ENCODE data around the gene ST7.

Gene ST7

GRCh38 chr7:116979430-116979829 is 26.1 kb downstream of the ST7 start:
- DNase-seq = no peak

GRCh38 chr7:116980354-116980753 is 27.1 kb downstream of the ST7 start:
- no peak for DNase-seq

GRCh38 chr7:116981939-116982338 is 28.6 kb downstream of the ST7 start:
- no peak for DNase-seq

- DNase-seq = no peak
These were observed 31.2 kb downstream of the ST7 start for GRCh38 chr7:116984511-116984910.

- peak; percentile 37 for DNase-seq
These were observed 31.6 kb downstream of the ST7 start for GRCh38 chr7:116984917-116985316.

GRCh38 chr7:116985575-116985974 is 32.3 kb downstream of the ST7 start:
- no peak for DNase-seq

GRCh38 chr7:116986611-116987565 is 33.6 kb downstream of the ST7 start:
- DNase-seq = no peak

- DNase-seq = peak; percentile 7
These were observed 35.2 kb downstream of the ST7 start for GRCh38 chr7:116988363-116988989.

GRCh38 chr7:116990056-116990455 is 36.8 kb downstream of the ST7 start:
- no peak for DNase-seq

GRCh38 chr7:116991233-116991632 is 37.9 kb downstream of the ST7 start:
- DNase-seq = no peak

GRCh38 chr7:116994611-116995010 is 41.3 kb downstream of the ST7 start:
- no peak for DNase-seq

- DNase-seq = no peak
These were observed 44.7 kb downstream of the ST7 start for GRCh38 chr7:116997972-116998371.

- no peak for DNase-seq
These were observed 45.4 kb downstream of the ST7 start for GRCh38 chr7:116998567-116999175.

GRCh38 chr7:116999311-116999710 is 46.0 kb downstream of the ST7 start:
- DNase-seq = no peak

- DNase-seq = peak; percentile 33
These were observed 48.0 kb downstream of the ST7 start for GRCh38 chr7:117001283-117001682.

- DNase-seq = no peak
These were observed 51.6 kb downstream of the ST7 start for GRCh38 chr7:117004899-117005298.

GRCh38 chr7:117005449-117005848 is 52.1 kb downstream of the ST7 start:
- DNase-seq = no peak

- DNase-seq = no peak
These were observed 53.8 kb downstream of the ST7 start for GRCh38 chr7:117006907-117007684.

- DNase-seq = no peak
These were observed 55.0 kb downstream of the ST7 start for GRCh38 chr7:117008118-117008885.

GRCh38 chr7:117008886-117009531 is 55.7 kb downstream of the ST7 start:
- no peak for DNase-seq

GRCh38 chr7:117009705-117010361 is 56.5 kb downstream of the ST7 start:
- DNase-seq = no peak
